Heart left ventricle (tissue), 13 donors: ENCODE measurements around the gene CXCL11.

Experiments
- POLR2A ChIP-seq, 2 donors: fragments of 450-650 bp; IDR thresholded peaks; one replicate each; pipeline ENCODE4 v1.6.1; 2017; ENCODE audit warnings: antibody characterized with exemption in 2 of 2, mild to moderate bottlenecking in 2 of 2, moderate library complexity in 2 of 2
- TF ChIP-seq, protein P1 (sequence below), 12 donors: fragments of 200-600 bp; sonication (generic) in 4 of 12; IDR thresholded peaks; one replicate each; pipeline versions ENCODE4 v1.5.0 to v1.8.0; 2018 to 2022; ENCODE audit warnings: antibody characterized with exemption in 12 of 12, mild to moderate bottlenecking in 5 of 12
- donor health status: ischemic (EF 13 %, LVEDD 7.1; RV severe dilation, severe dysfunction).
- donor health status: DM: no; HTN: yes; CAD: no.
- donor health status: DM: no; HTN: no; CAD: no.
- donor health status: ischemic (EF 25% LVEDD 6.9; RV normal size, moderate dysfunction).
- donor health status: ischemic (EF 25% LVEDD 5.7; RV mildly dilated, moderate dysfunction).
- donor health status: ischemic (EF 35%, LVEDD 5.7; RV mildly dilated, moderate dysfunction).
- donor health status: nonischemic (EF 11% LVEDD 7.7; RV severe dilation, severe dysfunction).
- donor health status: DM: yes; HTN: yes; CAD: no.
- donor health status: PGD.
- donor health status: ischemic (EF 29% LVEDD 5.4; RV normal size, mild dysfunction).
- donor health status: nonischemic (EF 23%, LVEDD 6.1; RV moderate dilation, normal function).

- TF ChIP-seq POLR2A (IDR thresholded peaks at IDR 0.05), result no peak
- TF ChIP-seq, protein P1, sequence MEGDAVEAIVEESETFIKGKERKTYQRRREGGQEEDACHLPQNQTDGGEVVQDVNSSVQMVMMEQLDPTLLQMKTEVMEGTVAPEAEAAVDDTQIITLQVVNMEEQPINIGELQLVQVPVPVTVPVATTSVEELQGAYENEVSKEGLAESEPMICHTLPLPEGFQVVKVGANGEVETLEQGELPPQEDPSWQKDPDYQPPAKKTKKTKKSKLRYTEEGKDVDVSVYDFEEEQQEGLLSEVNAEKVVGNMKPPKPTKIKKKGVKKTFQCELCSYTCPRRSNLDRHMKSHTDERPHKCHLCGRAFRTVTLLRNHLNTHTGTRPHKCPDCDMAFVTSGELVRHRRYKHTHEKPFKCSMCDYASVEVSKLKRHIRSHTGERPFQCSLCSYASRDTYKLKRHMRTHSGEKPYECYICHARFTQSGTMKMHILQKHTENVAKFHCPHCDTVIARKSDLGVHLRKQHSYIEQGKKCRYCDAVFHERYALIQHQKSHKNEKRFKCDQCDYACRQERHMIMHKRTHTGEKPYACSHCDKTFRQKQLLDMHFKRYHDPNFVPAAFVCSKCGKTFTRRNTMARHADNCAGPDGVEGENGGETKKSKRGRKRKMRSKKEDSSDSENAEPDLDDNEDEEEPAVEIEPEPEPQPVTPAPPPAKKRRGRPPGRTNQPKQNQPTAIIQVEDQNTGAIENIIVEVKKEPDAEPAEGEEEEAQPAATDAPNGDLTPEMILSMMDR (IDR thresholded peaks at IDR 0.05), result no peak
Measured at GRCh38 chr4:76074993-76075600, 39.2 kb upstream of the CXCL11 start.
